DOHH2 (cell line): ENCODE results near the gene CYTH1.

Experiments
- CTCF ChIP-seq: fragments of 200-600 bp; sonication (generic); IDR thresholded peaks from one replicate; pipeline ENCODE4 v1.5.1; 2014; ENCODE audit warnings: antibody characterized with exemption, mild to moderate bottlenecking, low read depth, low read length; ENCODE audit not compliant: poor library complexity, severe bottlenecking
- EZH2phosphoT487 ChIP-seq: fragments of 200-600 bp; sonication (generic); IDR thresholded peaks from 2 replicates; pipeline ENCODE4 v1.6.1; 2017; ENCODE audit warnings: borderline replicate concordance, mild to moderate bottlenecking, antibody characterized with exemption, low read length, moderate library complexity, mixed read lengths

GRCh38 chr17:78735832-78736525 is 46.1 kb downstream of the CYTH1 start:
- TF ChIP-seq CTCF (no peak), EZH2phosphoT487 (no peak)
